ENCODE data around the gene UBE2I.
A peak's percentile ranks its signal among the peaks of the same experiment; 100 is the strongest.
"Not testable (repeated sequence)": the region's sequence is repeated elsewhere in the genome, so short reads cannot be mapped to it uniquely, and the experiment has no call there.

Gene UBE2I

DNA sequence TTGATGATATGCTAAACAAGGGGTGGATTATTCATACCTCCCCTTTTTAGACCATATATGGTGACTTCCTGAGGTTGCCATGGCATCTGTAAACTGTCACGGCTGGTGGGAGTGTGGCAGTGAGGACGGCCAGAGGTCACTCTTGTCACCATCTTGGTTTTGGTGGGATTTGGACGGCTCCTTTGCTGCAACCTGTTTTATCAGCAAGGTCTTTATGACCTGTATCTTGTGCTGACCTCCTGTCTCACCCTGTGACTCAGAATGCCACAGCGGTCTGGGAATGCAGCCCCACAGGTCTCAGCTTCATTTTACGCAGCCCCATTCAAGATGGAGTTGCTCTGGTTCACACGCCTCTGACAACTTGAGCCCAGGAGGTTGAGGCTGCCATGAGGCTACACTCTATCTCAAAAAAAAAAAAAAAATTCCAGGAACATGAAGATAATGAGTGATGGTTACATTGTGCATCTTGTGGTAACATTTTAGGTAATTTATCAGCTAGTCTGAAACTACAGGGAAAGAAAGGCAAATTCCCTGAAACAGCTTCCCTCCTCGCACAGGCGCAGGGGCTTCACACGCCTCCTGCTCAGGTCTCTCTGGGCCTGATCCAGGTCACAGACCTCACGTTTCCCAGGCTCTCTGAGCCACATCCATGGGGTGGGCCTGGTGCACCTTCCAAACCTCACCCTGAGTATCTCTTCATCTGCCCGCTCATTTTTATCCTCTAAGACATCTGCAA is 15.3 kb upstream of the UBE2I start:
- no peak for DNase-seq

- no peak for DNase-seq
Observed at GRCh38 chr16:1295465-1295864, 14.0 kb upstream of the UBE2I start.

- DNase-seq = not testable (repeated sequence)
Observed at GRCh38 chr16:1296688-1297017, 12.8 kb upstream of the UBE2I start.

GRCh38 chr16:1297018-1297696 is 12.3 kb upstream of the UBE2I start:
- peak; percentile 18 for DNase-seq

GRCh38 chr16:1298406-1298805 is 11.0 kb upstream of the UBE2I start:
- no peak for DNase-seq

GRCh38 chr16:1299012-1299867 is 10.2 kb upstream of the UBE2I start:
- DNase-seq = no peak

GRCh38 chr16:1299868-1300203 is 9.6 kb upstream of the UBE2I start:
- DNase-seq = no peak

DNA sequence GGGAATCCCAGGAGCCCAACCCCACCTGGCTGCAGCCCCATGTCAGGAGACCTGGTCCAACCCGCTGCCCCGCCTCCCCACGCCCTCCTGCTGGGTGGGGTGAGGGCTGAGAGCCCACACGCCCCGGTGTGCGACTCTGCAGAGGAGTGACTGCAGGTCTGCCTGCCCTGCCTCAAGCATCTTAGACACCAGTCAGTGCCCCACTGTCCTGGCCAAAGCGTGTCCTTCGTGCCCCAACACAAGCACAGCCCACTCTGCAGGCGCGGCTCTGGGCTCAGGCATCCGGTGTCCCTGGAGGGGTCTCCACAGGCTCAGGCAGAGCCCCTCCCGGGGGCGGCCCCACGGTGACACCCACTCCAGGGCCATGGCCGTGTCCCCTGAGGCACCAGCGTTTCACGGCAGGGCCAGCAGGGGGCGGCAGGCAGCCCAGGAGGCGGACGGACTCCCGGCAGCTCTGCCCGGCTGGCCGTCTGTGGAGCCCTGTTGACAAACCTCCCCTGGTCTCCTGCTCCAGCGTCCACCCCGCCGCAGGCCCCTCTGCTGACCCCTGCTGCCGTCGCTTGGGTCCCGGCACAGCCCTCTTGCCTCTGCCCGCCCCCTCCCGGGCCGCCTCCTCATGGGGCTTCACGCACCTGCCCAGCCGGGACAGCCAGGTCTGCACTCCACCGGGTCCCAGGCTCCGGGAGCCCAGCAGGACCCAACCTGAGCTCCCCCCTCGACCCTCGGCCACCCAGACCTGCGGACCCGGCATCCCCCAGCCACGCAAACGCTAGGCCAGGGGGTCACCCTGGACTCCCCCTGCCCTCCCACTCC is 8.6 kb upstream of the UBE2I start:
- peak; percentile 54 for DNase-seq

DNA sequence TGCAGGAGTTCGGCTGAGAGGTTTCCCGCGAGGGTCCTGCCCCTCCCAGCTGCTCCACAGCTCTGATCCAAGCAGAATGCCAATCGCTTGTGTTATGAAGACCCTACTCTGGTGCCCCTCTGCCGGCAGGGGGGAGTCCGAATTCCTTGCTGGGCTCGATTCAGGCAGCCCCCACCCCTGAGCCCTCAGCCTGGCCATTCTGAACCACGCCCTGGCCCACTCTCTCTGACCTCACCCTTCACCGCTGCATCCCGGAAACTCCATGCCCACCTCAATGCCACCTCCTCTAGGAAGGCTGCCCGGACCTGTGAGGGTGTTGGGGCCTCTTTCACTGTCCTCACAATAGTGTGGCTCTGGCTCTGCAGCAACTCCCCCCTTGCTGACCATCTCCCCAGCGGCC is 7.9 kb upstream of the UBE2I start:
- DNase-seq = no peak

GRCh38 chr16:1305823-1306222 is 3.6 kb upstream of the UBE2I start:
- DNase-seq = no peak

GRCh38 chr16:1306334-1306733 is 3.1 kb upstream of the UBE2I start:
- DNase-seq = no peak

GRCh38 chr16:1308036-1308976 is 1.1 kb upstream of the UBE2I start:
- peak; percentile 56 for DNase-seq

GRCh38 chr16:1309888-1310831 is 724 bp downstream of the UBE2I start:
- DNase-seq = peak; percentile 18

DNA sequence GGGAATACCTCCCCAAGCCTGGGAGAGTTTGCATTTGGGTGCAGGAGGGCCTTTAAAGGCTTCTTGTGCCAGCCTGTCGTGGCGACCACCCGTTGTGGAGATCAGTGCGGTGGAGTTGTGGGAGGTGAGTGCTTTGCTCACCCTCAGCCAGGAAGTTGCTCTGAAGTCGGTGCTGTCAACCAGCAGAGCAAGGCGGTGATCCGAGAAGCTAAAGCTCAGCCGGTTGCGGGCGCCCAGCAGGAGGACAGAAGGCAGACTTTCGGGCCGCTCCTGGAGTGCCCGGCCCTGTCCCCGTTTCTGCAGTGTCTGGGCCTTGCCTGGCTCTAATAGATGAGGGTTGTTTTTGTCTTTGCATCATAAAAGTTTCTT is 1.4 kb downstream of the UBE2I start:
- DNase-seq = peak; percentile 17

GRCh38 chr16:1311212-1311737 is 1.8 kb downstream of the UBE2I start:
- no peak for DNase-seq

DNA sequence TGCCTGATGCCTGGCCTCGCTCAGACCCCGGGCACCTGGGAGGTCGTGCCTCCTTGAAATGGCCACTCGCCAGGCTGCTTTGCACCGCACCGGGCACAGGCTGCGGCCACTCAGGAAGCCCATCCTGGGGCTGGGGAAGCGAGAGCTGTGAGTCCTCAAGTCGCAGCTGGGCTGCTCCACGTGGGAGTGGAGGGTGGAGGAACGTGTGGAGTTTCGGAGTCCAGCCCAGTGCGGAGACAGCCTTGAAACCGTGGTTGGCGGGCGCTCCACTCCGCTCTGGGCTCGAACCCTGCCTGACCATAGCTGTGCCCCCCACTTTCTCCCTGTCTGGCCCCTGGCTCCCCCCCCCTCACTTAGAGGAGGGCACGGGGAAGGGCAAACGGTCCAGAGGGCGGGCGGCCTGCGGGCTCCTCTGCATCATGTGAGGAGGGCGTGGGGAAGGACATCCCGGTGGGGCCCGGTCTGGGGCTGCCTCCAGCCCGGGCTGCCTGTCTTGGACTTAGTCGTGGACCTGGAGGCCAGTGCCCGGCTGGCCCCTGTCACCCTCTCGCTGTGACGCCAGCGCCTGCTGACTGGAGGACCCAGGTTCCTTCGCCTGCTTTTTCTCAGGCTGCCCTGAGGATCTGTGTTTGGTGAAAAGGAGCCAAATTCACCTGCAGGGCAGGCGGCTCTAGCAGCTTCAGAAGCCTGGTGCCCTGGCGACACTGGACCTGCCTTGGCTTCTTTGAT is 2.5 kb downstream of the UBE2I start:
- DNase-seq = no peak

DNA sequence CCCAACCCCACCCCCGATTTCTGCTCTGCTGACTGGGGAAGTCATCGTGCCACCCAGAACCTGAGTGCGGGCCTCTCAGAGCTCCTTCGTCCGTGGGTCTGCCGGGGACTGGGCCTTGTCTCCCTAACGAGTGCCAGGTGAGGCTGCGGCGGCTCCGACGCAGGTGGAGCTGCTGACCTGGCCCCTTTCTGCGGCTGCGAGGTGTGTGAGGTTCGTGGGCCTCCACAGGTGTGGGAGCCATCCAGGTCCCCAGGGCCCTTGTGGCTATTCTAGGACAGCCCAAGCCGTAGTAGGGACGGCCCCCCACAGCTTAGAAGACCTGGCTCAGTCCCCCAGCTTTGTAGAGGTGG is 3.0 kb downstream of the UBE2I start:
- DNase-seq = no peak

GRCh38 chr16:1312903-1313302 is 3.5 kb downstream of the UBE2I start:
- DNase-seq = no peak

GRCh38 chr16:1313721-1314369 is 4.4 kb downstream of the UBE2I start:
- no peak for DNase-seq
